ENCODE measurements around the gene STXBP5. TPM values are rescaled to one million over a fixed set of nuclear protein-coding genes. Genes with fewer than 3 reads are reported as not detected.

STXBP5 gene
- total and polyA plus RNA-seq, 2 of the 13 experiments (the other 11 are each of a cell fraction or from before 2014, with no cell fraction given): 8.8 to 19.4 TPM

- Histone ChIP-seq H4K20me1 (ENCODE audit: insufficient read depth, low read length) (no peaks in the 10 kb centered on the region), H2AFZ (ENCODE audit: low read length) (no peak overlapping the region), H3K4me3 (replicated peaks in 1 of 3; ENCODE audit: insufficient read depth in 1 of 3, low read depth in 2 of 3, low read length in 3 of 3) (no peak overlapping the region), H3K79me2 (ENCODE audit: insufficient read depth, low read length) (no peaks in the 10 kb centered on the region), H3K4me1 (ENCODE audit: insufficient read depth, low read length) (no peaks in the 10 kb centered on the region), H3K9ac (ENCODE audit: insufficient read depth, low read depth, low read length) (no peak overlapping the region), H3K27ac (ENCODE audit: extremely low read length, insufficient read depth, low read length) (no peak overlapping the region), H3K4me2 (ENCODE audit: low read depth, low read length) (no peak overlapping the region), H3K9me3 (ENCODE audit: low read length) (no peaks in the 10 kb centered on the region), H3K27me3 (ENCODE audit: control insufficient read depth in 1 of 2, insufficient read depth in 2 of 2, low read length in 2 of 2) (no peaks in the 10 kb centered on the region), H3K36me3 (replicated peaks in 1 of 2; ENCODE audit: control insufficient read depth in 1 of 2, insufficient read depth in 2 of 2, low read length in 2 of 2) (peaks cover 1 to 9% of the 10 kb centered on the region in 2 experiments; a peak in 2 of 5 replicates)
- no peak for FAIRE-seq
- ChIA-PET POLR2A (no interaction called here), CTCF (ENCODE audit: low intra/inter-chr PET ratio, low total read pairs) (no interaction called here)
- intact Hi-C loops (cut with micrococcal nuclease; ENCODE audit: unreplicated experiment) (no loop called here), in situ Hi-C loops (cut with HindIII; ENCODE audit: extremely low pct_ligation_motif_present, low pct_unique_long_range_greater_than_20kb) (no loop called here)
- no peak for ATAC-seq
- no TSS peak for BruUV-seq (replicated peaks)
- DNase-seq (ENCODE audit: low spot score): no peak
- 83% methylated on average over 5 of the region's 5 CpGs for WGBS (ENCODE audit: low lambda C conversion rate)
- TF ChIP-seq NFIB (CRISPR knock-in tag; IDR thresholded peaks at IDR 0.05; ENCODE audit: borderline replicate concordance): no peak
- no peak for TF ChIP-seq ZNF569 (CRISPR knock-in tag; IDR thresholded peaks at IDR 0.05; ENCODE audit: borderline replicate concordance)
- no peak for TF ChIP-seq SSRP1 (CRISPR knock-in tag; IDR thresholded peaks at IDR 0.05)
- TF ChIP-seq GLMP (CRISPR knock-in tag; IDR thresholded peaks at IDR 0.05; ENCODE audit: borderline replicate concordance): no peak
- no peak for TF ChIP-seq ZSCAN12 (CRISPR knock-in tag; IDR thresholded peaks at IDR 0.05)
- TF ChIP-seq ARNTL (CRISPR knock-in tag; IDR thresholded peaks at IDR 0.05): no peak
- TF ChIP-seq NR2F6 (IDR thresholded peaks at IDR 0.05): no peak
- TF ChIP-seq NR2F6 (CRISPR knock-in tag; IDR thresholded peaks at IDR 0.05): no peak
- TF ChIP-seq, protein P1, sequence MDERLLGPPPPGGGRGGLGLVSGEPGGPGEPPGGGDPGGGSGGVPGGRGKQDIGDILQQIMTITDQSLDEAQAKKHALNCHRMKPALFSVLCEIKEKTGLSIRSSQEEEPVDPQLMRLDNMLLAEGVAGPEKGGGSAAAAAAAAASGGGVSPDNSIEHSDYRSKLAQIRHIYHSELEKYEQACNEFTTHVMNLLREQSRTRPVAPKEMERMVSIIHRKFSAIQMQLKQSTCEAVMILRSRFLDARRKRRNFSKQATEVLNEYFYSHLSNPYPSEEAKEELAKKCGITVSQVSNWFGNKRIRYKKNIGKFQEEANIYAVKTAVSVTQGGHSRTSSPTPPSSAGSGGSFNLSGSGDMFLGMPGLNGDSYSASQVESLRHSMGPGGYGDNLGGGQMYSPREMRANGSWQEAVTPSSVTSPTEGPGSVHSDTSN (CRISPR knock-in tag; IDR thresholded peaks at IDR 0.05): no peak
- TF ChIP-seq ZBTB3 (CRISPR knock-in tag; IDR thresholded peaks at IDR 0.05; ENCODE audit: borderline replicate concordance, low read depth): no peak
- no peak for TF ChIP-seq SMAD3 (CRISPR knock-in tag; IDR thresholded peaks at IDR 0.05)
- TF ChIP-seq ZNF616 (CRISPR knock-in tag; IDR thresholded peaks at IDR 0.05; ENCODE audit: low read depth): no peak
- TF ChIP-seq ZC3H13 (CRISPR knock-in tag; IDR thresholded peaks at IDR 0.05): no peak
- TF ChIP-seq, protein P2, sequence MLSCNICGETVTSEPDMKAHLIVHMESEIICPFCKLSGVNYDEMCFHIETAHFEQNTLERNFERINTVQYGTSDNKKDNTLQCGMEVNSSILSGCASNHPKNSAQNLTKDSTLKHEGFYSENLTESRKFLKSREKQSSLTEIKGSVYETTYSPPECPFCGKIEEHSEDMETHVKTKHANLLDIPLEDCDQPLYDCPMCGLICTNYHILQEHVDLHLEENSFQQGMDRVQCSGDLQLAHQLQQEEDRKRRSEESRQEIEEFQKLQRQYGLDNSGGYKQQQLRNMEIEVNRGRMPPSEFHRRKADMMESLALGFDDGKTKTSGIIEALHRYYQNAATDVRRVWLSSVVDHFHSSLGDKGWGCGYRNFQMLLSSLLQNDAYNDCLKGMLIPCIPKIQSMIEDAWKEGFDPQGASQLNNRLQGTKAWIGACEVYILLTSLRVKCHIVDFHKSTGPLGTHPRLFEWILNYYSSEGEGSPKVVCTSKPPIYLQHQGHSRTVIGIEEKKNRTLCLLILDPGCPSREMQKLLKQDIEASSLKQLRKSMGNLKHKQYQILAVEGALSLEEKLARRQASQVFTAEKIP (CRISPR knock-in tag; IDR thresholded peaks at IDR 0.05; ENCODE audit: borderline replicate concordance): no peak
- no peak for TF ChIP-seq ZNF619 (CRISPR knock-in tag; IDR thresholded peaks at IDR 0.05)
- TF ChIP-seq CREM (IDR thresholded peaks at IDR 0.05): no peak
- no peak for TF ChIP-seq CREM (CRISPR knock-in tag; IDR thresholded peaks at IDR 0.05)
- TF ChIP-seq ZNF18 (CRISPR knock-in tag; IDR thresholded peaks at IDR 0.05; ENCODE audit: insufficient replicate concordance): no peak
- TF ChIP-seq ZBTB33 (CRISPR knock-in tag; IDR thresholded peaks at IDR 0.05): no peak
- no peak for TF ChIP-seq ZNF235 (CRISPR knock-in tag; IDR thresholded peaks at IDR 0.05; ENCODE audit: borderline replicate concordance)
Measured at GRCh38 chr6:147283460-147283859, 79.2 kb downstream of the STXBP5 start.
